Lung microvascular endothelial cell (primary cell): ENCODE data around the gene EIF2S2. TPM values are rescaled to one million over a fixed set of nuclear protein-coding genes. Genes with fewer than 3 reads are reported as not detected.

Source experiments
- total RNA-seq: library from RNA; depleted of rRNA; stranded (reverse); fragments of >200 nt; gene quantifications from 2 replicates; pipeline ENCODE4 v1.2.1, GENCODE V29; 2014

EIF2S2 gene
- total RNA-seq, 1 donor from 2014 or later, result 68.7 TPM

Other genes with a start within 250 kb of the EIF2S2 start
- 54.7 and 61.7 TPM in 2 replicates for gene RALY, start 118.3 kb downstream of the EIF2S2 start, total RNA-seq
- not detected in 2 replicates for gene ASIP, start 129.2 kb upstream of the EIF2S2 start, total RNA-seq
- 56.2 and 93.3 TPM in 2 replicates for gene AHCY, start 191.1 kb upstream of the EIF2S2 start, total RNA-seq